H1 (cell line): ENCODE measurements around the gene LRRC2. TPM values are rescaled to one million over a fixed set of nuclear protein-coding genes. Genes with fewer than 3 reads are reported as not detected.

Experiments
- CTCF ChIA-PET: fragments of 300-600 bp; sonication (Branson Sonifier 250); formaldehyde crosslinking; loops from one replicate; lab custom pipeline; 2021; ENCODE audit not compliant: partially characterized antibody; lab: Charles Lee
- POLR2A ChIA-PET: fragments of 300-600 bp; sonication (Branson Sonifier 250); formaldehyde crosslinking; loops from one replicate; lab custom pipeline; 2021; ENCODE audit warnings: inconsistent platforms; ENCODE audit not compliant: partially characterized antibody; lab: Charles Lee
- DNase-seq, 2 experiments: peaks; one replicate each; pipeline versions ENCODE4 v3.0.0 to v3.0.0-alpha.2; 2010 to 2022; ENCODE audit warnings: low spot score in 2 of 2, low read depth in 1 of 2, mixed read lengths in 1 of 2
- FAIRE-seq: peaks from 2 replicates; lab custom pipeline; 2011; peaks lifted over from hg19 to GRCh38; lab: Jason Lieb, UNC
- H2AFZ ChIP-seq: 2 replicates; pipeline ENCODE4 v1.8.1; 2012; ENCODE audit warnings: low read length, inconsistent platforms
- H2AK5ac ChIP-seq: 2 replicates; pipeline ENCODE4 v1.6.1; 2013; ENCODE audit warnings: low read depth, low read length
- H2BK120ac ChIP-seq: replicated peaks from 2 replicates; pipeline ENCODE3; 2013; ENCODE audit warnings: low read depth, low read length, inconsistent platforms
- H2BK12ac ChIP-seq: 2 replicates; pipeline ENCODE4 v1.6.1; 2013; ENCODE audit warnings: low read depth, low read length
- H2BK15ac ChIP-seq: 2 replicates; pipeline ENCODE4 v1.6.1; 2013; ENCODE audit warnings: low read length
- H2BK20ac ChIP-seq: 2 replicates; pipeline ENCODE4 v1.6.1; 2013; ENCODE audit warnings: low read length
- H2BK5ac ChIP-seq: 2 replicates; pipeline ENCODE4 v1.6.1; 2013; ENCODE audit warnings: low read depth, low read length
- H3K14ac ChIP-seq: 2 replicates; pipeline ENCODE4 v1.6.1; 2013; ENCODE audit warnings: inconsistent platforms; ENCODE audit not compliant: insufficient read length
- H3K18ac ChIP-seq: 2 replicates; pipeline ENCODE4 v1.6.1; 2013; ENCODE audit warnings: low read length; ENCODE audit errors: extremely low read depth
- H3K23ac ChIP-seq: 2 replicates; pipeline ENCODE4 v1.6.1; 2013; ENCODE audit warnings: inconsistent platforms; ENCODE audit not compliant: insufficient read length
- H3K23me2 ChIP-seq: 2 replicates; pipeline ENCODE4 v1.6.1; 2013; ENCODE audit warnings: low read depth, low read length
- H3K27ac ChIP-seq: 2 replicates; pipeline ENCODE4 v1.6.1; 2011; ENCODE audit warnings: low read depth, low read length, inconsistent platforms
- H3K27me3 ChIP-seq, 4 experiments: replicated peaks in 1 of 4; 1 replicate in 1 of 4; 2 replicates in 3 of 4; pipeline versions ENCODE4 v1.6.1 to v1.8.1; 2011 to 2013; ENCODE audit warnings: low read length in 3 of 4, mild to moderate bottlenecking in 3 of 4, inconsistent platforms in 2 of 4, mixed read lengths in 2 of 4, moderate library complexity in 1 of 4; ENCODE audit not compliant: control insufficient read depth in 3 of 4, insufficient read depth in 3 of 4; ENCODE audit errors: extremely low read depth in 1 of 4
- H3K36me3 ChIP-seq, 4 experiments: 2 replicates each; pipeline versions ENCODE4 v1.6.1 to v1.8.1; 2011 to 2013; ENCODE audit warnings: mild to moderate bottlenecking in 4 of 4, low read length in 3 of 4, moderate library complexity in 2 of 4, control low read depth in 1 of 4, inconsistent platforms in 1 of 4; ENCODE audit not compliant: insufficient read depth in 4 of 4, control insufficient read depth in 2 of 4
- H3K4ac ChIP-seq: replicated peaks from 2 replicates; pipeline ENCODE3; 2013; ENCODE audit warnings: low read length, low read depth, mixed read lengths, inconsistent platforms; ENCODE audit not compliant: insufficient read length
- H3K4me1 ChIP-seq, 4 experiments: replicated peaks in 1 of 4; 1 replicate in 1 of 4; 2 replicates in 3 of 4; pipeline versions ENCODE4 v1.6.1 to v1.8.1; 2011 to 2013; ENCODE audit warnings: low read length in 3 of 4, inconsistent platforms in 2 of 4, mixed read lengths in 1 of 4; ENCODE audit not compliant: insufficient read depth in 4 of 4, control insufficient read depth in 3 of 4
- H3K4me2 ChIP-seq, 2 experiments: 2 replicates each; pipeline versions ENCODE4 v1.6.1 to v1.8.1; 2011 to 2013; ENCODE audit warnings: low read depth in 2 of 2, low read length in 2 of 2, control low read depth in 1 of 2, inconsistent platforms in 1 of 2, mild to moderate bottlenecking in 1 of 2; ENCODE audit not compliant: insufficient read depth in 1 of 2
- H3K4me3 ChIP-seq, 4 experiments: fragments of 200-600, 300-600 bp in 1 of 4; sonication (generic), shearing (Covaris generic), sonication (Bioruptor Twin) in 1 of 4; 2 replicates each; pipeline versions ENCODE4 v1.5.1 to v1.8.1; 2011 to 2016; ENCODE audit warnings: low read length in 4 of 4, low read depth in 3 of 4, control low read depth in 2 of 4, inconsistent platforms in 2 of 4, mild to moderate bottlenecking in 2 of 4, mixed read lengths in 1 of 4, moderate library complexity in 1 of 4; ENCODE audit not compliant: insufficient read depth in 2 of 4; ENCODE audit errors: extremely low read depth in 1 of 4
- H3K56ac ChIP-seq: replicated peaks from 2 replicates; pipeline ENCODE3; 2013; ENCODE audit warnings: low read depth, mild to moderate bottlenecking, mixed read lengths, low read length, inconsistent platforms; ENCODE audit not compliant: insufficient read length
- H3K79me1 ChIP-seq: 2 replicates; pipeline ENCODE4 v1.6.1; 2013; ENCODE audit warnings: low read depth, low read length, control low read depth
- H3K79me2 ChIP-seq, 2 experiments: 2 replicates each; pipeline versions ENCODE4 v1.6.1 to v1.8.1; 2012 to 2013; ENCODE audit warnings: low read length in 2 of 2, mild to moderate bottlenecking in 2 of 2, inconsistent platforms in 1 of 2; ENCODE audit not compliant: insufficient read depth in 2 of 2, control insufficient read depth in 1 of 2
- H3K9ac ChIP-seq, 4 experiments: replicated peaks in 1 of 4; 1 replicate in 1 of 4; 2 replicates in 3 of 4; pipeline versions ENCODE4 v1.6.1 to v1.8.1; 2011 to 2013; ENCODE audit warnings: low read depth in 3 of 4, low read length in 3 of 4, control low read depth in 2 of 4, mild to moderate bottlenecking in 2 of 4, moderate library complexity in 2 of 4, inconsistent platforms in 1 of 4; ENCODE audit errors: extremely low read depth in 1 of 4
- H3K9me3 ChIP-seq, 2 experiments: 2 replicates each; pipeline versions ENCODE4 v1.6.1 to v1.8.1; 2012 to 2013; ENCODE audit warnings: mild to moderate bottlenecking in 2 of 2, moderate library complexity in 2 of 2, control low read depth in 1 of 2, inconsistent platforms in 1 of 2, low read depth in 1 of 2, low read length in 1 of 2, mixed read lengths in 1 of 2; ENCODE audit not compliant: insufficient read depth in 2 of 2
- H4K20me1 ChIP-seq, 2 experiments: replicated peaks in 1 of 2; 2 replicates each; pipeline versions ENCODE3 to v1.8.1; 2011 to 2013; ENCODE audit warnings: inconsistent platforms in 2 of 2, low read length in 2 of 2, mild to moderate bottlenecking in 1 of 2; ENCODE audit not compliant: insufficient read depth in 2 of 2, control insufficient read depth in 1 of 2
- H4K5ac ChIP-seq: 2 replicates; pipeline ENCODE4 v1.6.1; 2013; ENCODE audit warnings: low read length, low read depth, mixed read lengths, inconsistent platforms; ENCODE audit not compliant: insufficient read length
- H4K8ac ChIP-seq: 2 replicates; pipeline ENCODE4 v1.8.0; 2013; ENCODE audit warnings: mild to moderate bottlenecking, moderate library complexity, low read length, inconsistent platforms; ENCODE audit not compliant: insufficient read depth; ENCODE audit errors: extremely low read depth
- H4K91ac ChIP-seq: replicated peaks from 2 replicates; pipeline ENCODE3; 2013; ENCODE audit warnings: low read length, mixed read lengths, inconsistent platforms; ENCODE audit not compliant: insufficient read length
- BCL11A ChIP-seq, 2 experiments: IDR thresholded peaks; one replicate each; pipeline ENCODE4 v1.6.1; 2011; ENCODE audit warnings: low read depth in 2 of 2, low read length in 2 of 2, mild to moderate bottlenecking in 2 of 2
- CEBPB ChIP-seq: IDR thresholded peaks from 2 replicates; pipeline ENCODE4 v1.6.1; 2012; ENCODE audit warnings: low read depth, low read length
- CREB1 ChIP-seq: IDR thresholded peaks from 2 replicates; pipeline ENCODE4 v1.6.1; 2012; ENCODE audit warnings: inconsistent platforms
- CTBP2 ChIP-seq: IDR thresholded peaks from 2 replicates; pipeline ENCODE4 v1.7.0; 2011; ENCODE audit warnings: borderline replicate concordance, mild to moderate bottlenecking, moderate library complexity, mixed read lengths, low read length; ENCODE audit not compliant: insufficient read depth, insufficient read length
- POU5F1 ChIP-seq: IDR thresholded peaks from 2 replicates; pipeline ENCODE4 v1.6.1; 2011; ENCODE audit warnings: low read depth, mild to moderate bottlenecking, low read length, moderate library complexity
- RBBP5 ChIP-seq: IDR thresholded peaks from 2 replicates; pipeline ENCODE4 v1.7.1; 2012; ENCODE audit warnings: low read depth, mild to moderate bottlenecking, inconsistent platforms, low read length, moderate library complexity, borderline replicate concordance
- SIRT6 ChIP-seq: IDR thresholded peaks from one replicate; pipeline ENCODE4 v1.7.1; 2012; ENCODE audit warnings: low read length, inconsistent platforms
- YY1 ChIP-seq: IDR thresholded peaks from 2 replicates; pipeline ENCODE4 v1.6.1; 2011; ENCODE audit warnings: low read depth, mild to moderate bottlenecking, low read length
- WGBS, 2 experiments: shearing (Covaris generic) in 1 of 2; methylation state at CpG; one replicate each; pipeline versions ENCODE4 v1.1.6 to v1.1.7; 2013 to 2015; ENCODE audit warnings: low lambda C conversion rate in 2 of 2, mixed read lengths in 2 of 2, inconsistent platforms in 1 of 2, low coverage in 1 of 2, missing lambda C conversion rate in 1 of 2; ENCODE audit not compliant: insufficient replicate concordance in 2 of 2, insufficient coverage in 1 of 2, insufficient read length in 1 of 2; ENCODE audit errors: extremely low coverage in 1 of 2, missing lambda C conversion rate in 1 of 2; 5-methylcytosine and 5-hydroxymethylcytosine counted together
- polyA plus RNA-seq, 7 experiments: library from polyadenylated mRNA; depleted of rRNA in 3 of 7; stranded (reverse) in 5 of 7; unstranded in 2 of 7; fragments of >200 nt in 5 of 7; fragments of 200-250 nt in 2 of 7; gene quantifications; 1 replicate in 5 of 7; 2 replicates in 1 of 7; 4 replicates in 1 of 7; pipeline versions ENCODE4 v1.2.1 to v1.2.3, GENCODE V29; 2011 to 2013; ENCODE audit warnings: missing spikeins in 2 of 7, mixed read lengths in 2 of 7
- total RNA-seq: library from RNA; stranded (reverse); fragmentation: NEBNext Ultra II Directional; extraction: Animal tissue kit (Norgen Biotek cat#: 25700); gene quantifications from 2 replicates; pipeline ENCODE4 v1.2.1, GENCODE V29; 2021
- TF ChIP-seq, protein P1 (sequence below), 3 experiments: IDR thresholded peaks; 1 replicate in 2 of 3; 2 replicates in 1 of 3; pipeline versions ENCODE4 v1.5.1 to v1.6.1; 2011; ENCODE audit warnings: low read length in 3 of 3, mild to moderate bottlenecking in 3 of 3, inconsistent platforms in 2 of 3, low read depth in 1 of 3, moderate library complexity in 1 of 3; ENCODE audit not compliant: insufficient read depth in 1 of 3; ENCODE audit errors: control extremely low read depth in 1 of 3
- TF ChIP-seq, protein P2 (sequence below): IDR thresholded peaks from 2 replicates; pipeline ENCODE4 v1.6.1; 2012; ENCODE audit warnings: inconsistent platforms

Gene LRRC2
- total and polyA plus RNA-seq, 2 of the 8 experiments (the other 6 are each of a cell fraction or from before 2014, with no cell fraction given), result 1.4 to 6.4 TPM

GRCh38 chr3:46559091-46559704 is 6.9 kb downstream of the LRRC2 start:
- Histone ChIP-seq H2BK5ac (no peak overlapping the region; the same call in 1 of the 2 replicates), H3K23ac (no peak overlapping the region), H2BK120ac (peak overlapping the region; percentile 75), H2BK15ac (no peak overlapping the region), H3K4ac (no peak overlapping the region), H3K9me3 (peaks cover 3 to 6% of the 10 kb centered on the region in 2 experiments; a peak in 1 of 4 replicates), H3K9ac (no peak overlapping the region), H3K4me2 (no peak overlapping the region), H3K18ac (no peak overlapping the region; the same call in 1 of the 2 replicates), H3K56ac (no peak overlapping the region), H3K27ac (no peak overlapping the region), H4K5ac (no peak overlapping the region), H3K27me3 (no peaks in the 10 kb centered on the region; a peak in 1 of 7 replicates), H4K91ac (peak overlapping the region; percentile 80), H2AK5ac (no peak overlapping the region), H3K79me2 (no peaks in the 10 kb centered on the region), H4K8ac (no peak overlapping the region), H3K4me1 (peaks cover 4 to 19% (median 8%) of the 10 kb centered on the region in 4 experiments; a peak in 6 of 7 replicates), H2BK20ac (no peak overlapping the region; the same call in 1 of the 2 replicates), H2BK12ac (no peak overlapping the region), H4K20me1 (no peaks in the 10 kb centered on the region), H3K36me3 (no peaks in the 10 kb centered on the region), H3K23me2 (no peaks in the 10 kb centered on the region), H2AFZ (no peak overlapping the region), H3K79me1 (no peaks in the 10 kb centered on the region), H3K4me3 (peak overlapping the region in 1 of 4 experiments; percentile 13; a peak in 1 of 8 replicates), H3K14ac (no peak overlapping the region)
- POLR2A ChIA-PET, result interaction anchor here (1.0 to 6.9 kb wide), 7 partner anchors 10 to 67 kb away, joined by 4 to 101 read pairs (median 18); a partner anchor contains a TSS
- WGBS, 2 experiments, result 91% methylated on average over 4 of the region's 4 CpGs; no CpG with 5 or more reads in 1 of the 2 experiments
- peak in 1 of 2 experiments; percentile 16 for DNase-seq
- FAIRE-seq, result no peak
- CTCF ChIA-PET, result interaction anchor here (0.9 to 3.2 kb wide), 20 partner anchors 10 to 116 kb away, joined by 3 to 42 read pairs (median 6); partner anchors contain the start of gene RTP3
- no peak for TF ChIP-seq CREB1
- TF ChIP-seq RBBP5, result no peak
- no peak for TF ChIP-seq CEBPB
- TF ChIP-seq YY1, result no peak
- TF ChIP-seq, protein P1, sequence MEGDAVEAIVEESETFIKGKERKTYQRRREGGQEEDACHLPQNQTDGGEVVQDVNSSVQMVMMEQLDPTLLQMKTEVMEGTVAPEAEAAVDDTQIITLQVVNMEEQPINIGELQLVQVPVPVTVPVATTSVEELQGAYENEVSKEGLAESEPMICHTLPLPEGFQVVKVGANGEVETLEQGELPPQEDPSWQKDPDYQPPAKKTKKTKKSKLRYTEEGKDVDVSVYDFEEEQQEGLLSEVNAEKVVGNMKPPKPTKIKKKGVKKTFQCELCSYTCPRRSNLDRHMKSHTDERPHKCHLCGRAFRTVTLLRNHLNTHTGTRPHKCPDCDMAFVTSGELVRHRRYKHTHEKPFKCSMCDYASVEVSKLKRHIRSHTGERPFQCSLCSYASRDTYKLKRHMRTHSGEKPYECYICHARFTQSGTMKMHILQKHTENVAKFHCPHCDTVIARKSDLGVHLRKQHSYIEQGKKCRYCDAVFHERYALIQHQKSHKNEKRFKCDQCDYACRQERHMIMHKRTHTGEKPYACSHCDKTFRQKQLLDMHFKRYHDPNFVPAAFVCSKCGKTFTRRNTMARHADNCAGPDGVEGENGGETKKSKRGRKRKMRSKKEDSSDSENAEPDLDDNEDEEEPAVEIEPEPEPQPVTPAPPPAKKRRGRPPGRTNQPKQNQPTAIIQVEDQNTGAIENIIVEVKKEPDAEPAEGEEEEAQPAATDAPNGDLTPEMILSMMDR (IDR thresholded peaks at IDR 0.05; ENCODE audit: control extremely low read depth in 1 of 3, insufficient read depth in 1 of 3, low read depth in 1 of 3, low read length in 3 of 3), result no peak
- TF ChIP-seq CTBP2, result no peak
- TF ChIP-seq, protein P2, sequence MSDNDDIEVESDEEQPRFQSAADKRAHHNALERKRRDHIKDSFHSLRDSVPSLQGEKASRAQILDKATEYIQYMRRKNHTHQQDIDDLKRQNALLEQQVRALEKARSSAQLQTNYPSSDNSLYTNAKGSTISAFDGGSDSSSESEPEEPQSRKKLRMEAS, result no peak
- no peak for TF ChIP-seq SIRT6
- no peak for TF ChIP-seq POU5F1
- TF ChIP-seq BCL11A (IDR thresholded peaks at IDR 0.05; ENCODE audit: low read depth in 2 of 2, low read length in 2 of 2), result no peak
